NCI-H146 treated with DMSO at 0.1 percent for 48 hours (cell line): ENCODE measurements around the gene LYPD3.
A peak's percentile ranks its signal among the peaks of the same experiment; 100 is the strongest.
"Not testable (repeated sequence)": the region's sequence is repeated elsewhere in the genome, so short reads cannot be mapped to it uniquely, and the experiment has no call there.

Experiments used
- DNase-seq: peaks from one replicate; lab custom pipeline; 2025; ENCODE audit not compliant: unreplicated experiment; lab: John Stamatoyannopoulos, UW

Gene LYPD3

DNA sequence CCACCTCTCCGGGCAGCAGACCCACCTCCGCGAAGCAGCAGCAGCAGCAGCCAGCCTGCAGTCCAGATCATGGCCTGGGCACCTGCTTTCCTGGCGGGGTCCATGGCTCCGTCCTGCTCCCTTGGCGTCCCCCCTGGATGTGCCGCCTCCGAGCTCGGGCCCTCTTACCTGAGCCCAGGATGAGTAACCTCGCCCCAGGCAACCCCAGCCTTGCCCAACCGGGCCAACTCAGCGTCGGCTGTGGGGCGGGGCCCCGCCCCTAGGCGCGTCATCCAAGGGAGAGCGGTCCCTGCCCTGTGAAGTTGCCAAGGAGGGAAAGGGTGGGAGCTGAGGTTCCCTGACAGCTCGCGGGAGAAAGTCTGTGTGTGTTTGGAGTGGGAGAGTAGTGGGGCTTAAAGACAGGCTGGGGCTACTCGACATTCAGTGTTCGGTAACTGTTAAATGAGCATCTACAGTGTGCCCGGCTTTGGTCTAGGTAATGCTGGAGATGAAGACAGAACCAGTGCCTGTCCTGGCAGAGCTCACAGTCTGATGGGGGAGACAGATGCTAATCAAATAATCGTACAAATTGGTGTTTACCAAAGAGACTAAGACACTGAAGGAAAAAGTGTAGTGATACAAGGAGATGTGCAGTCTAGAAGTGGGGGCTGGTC lies at the start of gene LYPD3:
Gene LYPD3 (minus strand): TSS at position 141 of the 653 bp plus-strand sequence. CDS start 37 bp downstream, at position 104.
- no peak for DNase-seq

DNA sequence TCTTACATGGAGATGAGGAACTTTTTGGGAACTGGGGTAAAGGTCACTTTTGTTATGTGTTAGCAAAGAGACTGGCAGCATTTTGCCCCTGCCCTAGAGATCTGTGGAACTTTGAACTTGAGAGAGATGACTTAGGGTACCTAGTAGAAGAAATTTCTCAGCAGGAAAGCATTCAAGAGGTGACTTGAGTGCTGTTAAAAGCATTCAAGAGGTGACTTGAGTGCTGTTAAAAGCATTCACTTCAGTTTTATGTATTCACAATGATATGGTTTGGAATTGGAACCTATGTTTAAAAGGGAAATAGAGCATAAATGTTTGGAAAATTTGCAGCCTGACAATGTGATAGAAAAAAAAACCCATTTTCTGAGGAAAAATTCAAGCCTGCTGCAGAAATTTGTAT lies 47.0 kb upstream of the LYPD3 start:
- not testable (repeated sequence) for DNase-seq

DNA sequence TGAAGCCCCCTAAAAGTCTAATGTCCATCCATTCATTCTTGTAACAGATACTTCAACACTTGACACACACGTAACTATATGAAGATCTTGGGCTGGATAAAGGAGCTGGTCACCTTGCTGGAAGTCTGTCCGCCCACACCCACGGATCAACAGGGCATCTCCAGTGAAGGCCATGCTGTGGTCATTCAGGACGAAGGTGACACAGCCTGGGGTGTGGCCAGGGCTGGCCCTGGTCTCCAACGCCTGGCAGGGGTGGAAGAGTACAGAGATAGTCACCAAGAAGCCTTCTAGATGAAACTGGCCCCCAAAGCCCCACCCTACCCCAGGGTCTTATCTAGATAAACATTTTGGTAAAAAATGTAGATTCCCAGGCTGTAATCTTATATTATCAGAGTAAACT lies 45.9 kb upstream of the LYPD3 start:
- DNase-seq: no peak

DNA sequence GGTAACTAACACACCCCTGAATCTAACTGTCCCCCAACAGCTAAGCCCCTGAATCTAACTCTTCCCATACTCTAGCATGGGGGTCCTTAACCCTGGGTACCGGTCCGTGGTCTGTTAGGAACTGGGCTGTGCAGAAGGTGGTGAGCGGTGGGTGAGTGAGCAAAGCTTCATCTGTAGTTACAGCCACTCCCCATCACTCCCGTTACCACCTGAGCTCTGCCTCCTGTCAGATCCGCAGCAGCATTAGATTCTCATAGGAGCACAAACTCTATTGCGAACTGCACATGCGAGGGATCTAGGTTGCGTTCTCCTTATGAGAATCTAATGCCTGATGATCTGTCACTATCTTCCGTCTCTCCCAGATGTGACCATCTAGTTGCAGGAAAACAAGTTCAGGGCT lies 45.3 kb upstream of the LYPD3 start:
- DNase-seq: no peak

DNA sequence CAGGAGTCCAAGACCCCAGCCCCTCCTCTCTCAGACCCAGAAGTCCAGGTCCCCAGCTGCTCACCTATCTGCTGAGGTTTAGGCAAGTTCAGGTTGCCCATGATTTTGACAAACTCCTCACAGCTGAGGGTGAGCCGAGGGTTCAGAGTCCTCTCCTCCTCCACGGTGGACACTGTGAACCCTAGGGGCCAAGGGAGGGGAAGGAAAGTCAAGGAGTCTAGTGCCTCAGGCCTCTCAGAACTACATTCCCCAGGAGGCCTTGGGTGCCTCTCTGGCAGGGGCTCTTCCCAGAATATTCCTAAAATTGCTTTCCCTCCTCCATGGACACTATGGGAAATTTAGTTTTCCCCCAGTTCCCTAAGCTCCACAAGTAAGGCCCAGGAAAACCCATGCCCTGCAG lies 42.5 kb upstream of the LYPD3 start:
- no peak for DNase-seq

DNA sequence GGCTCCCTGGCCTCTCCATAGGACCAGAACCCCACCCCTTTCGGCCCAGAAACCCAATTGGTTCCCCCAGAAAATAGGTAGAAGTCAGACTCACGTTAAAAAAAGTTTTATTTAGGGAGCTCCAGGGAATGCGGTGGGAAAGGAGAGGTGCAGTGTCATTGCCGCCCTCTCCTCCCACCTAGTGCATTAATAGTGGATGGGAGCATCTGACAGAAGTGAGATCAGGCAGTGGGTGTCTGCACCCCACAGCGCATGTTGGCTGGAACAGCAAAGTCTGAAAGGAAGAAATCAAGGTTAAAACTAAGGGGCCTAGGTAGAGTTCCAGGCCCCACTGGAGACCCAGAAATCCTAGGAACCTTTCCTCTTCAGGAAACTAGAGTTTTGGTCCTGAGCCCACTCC lies 41.2 kb upstream of the LYPD3 start:
- no peak for DNase-seq

DNA sequence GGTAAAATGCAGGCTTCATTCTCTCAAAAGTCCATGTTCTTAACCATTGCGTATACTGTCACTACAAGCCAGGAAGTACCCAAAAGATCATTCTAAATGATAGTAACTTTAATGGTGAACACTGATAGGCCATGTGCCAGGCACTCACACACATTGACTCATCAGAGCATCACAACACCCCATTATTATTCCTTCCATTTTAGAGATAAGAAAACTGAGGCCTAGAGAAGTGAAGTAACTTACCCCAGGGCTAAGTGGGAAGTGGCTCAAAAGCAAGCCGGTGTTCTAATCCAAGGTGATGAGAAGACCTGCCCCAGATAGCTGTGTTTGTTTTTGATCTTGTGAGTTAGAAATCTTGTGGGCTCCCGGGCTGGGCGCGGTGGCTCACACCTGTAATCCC lies 40.5 kb upstream of the LYPD3 start:
- DNase-seq: no peak

DNA sequence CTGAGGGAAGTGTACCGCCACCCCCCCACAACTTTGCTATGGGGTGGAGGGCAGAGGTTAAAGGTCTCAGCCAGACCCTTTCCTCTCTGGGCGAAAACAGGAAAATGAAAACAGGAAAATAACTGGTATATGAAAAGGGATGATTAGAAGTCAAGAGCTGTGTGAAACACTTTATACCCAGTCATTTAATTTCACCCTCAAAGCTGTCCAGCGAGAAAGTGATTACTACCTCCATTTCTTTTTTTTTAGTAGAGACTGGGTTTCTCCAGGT lies 39.7 kb upstream of the LYPD3 start:
- DNase-seq: no peak

DNA sequence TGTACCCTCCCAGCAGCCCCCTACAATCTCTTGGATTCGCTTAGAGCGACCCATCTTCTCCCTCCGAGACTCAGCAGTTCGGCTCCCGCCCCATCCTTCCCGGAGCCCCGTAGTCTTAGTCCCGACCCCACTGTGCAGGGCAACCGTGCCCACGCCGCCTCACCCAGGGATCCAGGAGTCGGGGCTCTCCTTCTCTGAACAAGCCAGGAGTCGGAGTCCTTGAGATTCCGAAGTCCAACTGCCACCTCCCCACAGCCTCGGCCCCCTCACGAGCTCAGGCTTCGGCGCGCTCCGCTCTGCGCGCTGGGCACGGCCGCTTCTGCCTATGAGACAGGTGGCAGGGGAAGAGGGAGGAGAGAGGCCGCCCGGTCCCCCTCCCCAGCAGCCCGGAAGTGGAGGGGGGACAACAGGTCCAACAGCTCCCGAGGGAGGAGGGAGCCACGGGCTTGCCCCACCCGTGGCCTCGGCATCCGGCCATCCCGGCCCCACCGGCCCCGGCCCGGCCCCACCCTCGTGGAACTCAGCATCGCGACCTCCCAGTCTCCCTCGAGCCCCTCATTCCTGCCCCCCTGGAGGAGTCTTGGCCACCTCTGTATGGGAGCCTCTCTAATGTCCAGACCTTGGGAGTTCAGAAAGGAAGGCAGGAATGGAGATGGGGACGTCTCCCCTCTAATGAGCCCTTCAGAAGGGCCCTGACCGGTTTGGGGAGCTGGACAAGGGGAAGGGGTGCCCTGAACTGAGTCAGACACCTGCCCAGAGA lies 39.2 kb upstream of the LYPD3 start, which contains the start of gene PHLDB3:
Gene PHLDB3 (minus strand): TSS at position 321 of the 760 bp plus-strand sequence. CDS start 628 bp downstream, outside the sequence.
- DNase-seq: peak; percentile 64

DNA sequence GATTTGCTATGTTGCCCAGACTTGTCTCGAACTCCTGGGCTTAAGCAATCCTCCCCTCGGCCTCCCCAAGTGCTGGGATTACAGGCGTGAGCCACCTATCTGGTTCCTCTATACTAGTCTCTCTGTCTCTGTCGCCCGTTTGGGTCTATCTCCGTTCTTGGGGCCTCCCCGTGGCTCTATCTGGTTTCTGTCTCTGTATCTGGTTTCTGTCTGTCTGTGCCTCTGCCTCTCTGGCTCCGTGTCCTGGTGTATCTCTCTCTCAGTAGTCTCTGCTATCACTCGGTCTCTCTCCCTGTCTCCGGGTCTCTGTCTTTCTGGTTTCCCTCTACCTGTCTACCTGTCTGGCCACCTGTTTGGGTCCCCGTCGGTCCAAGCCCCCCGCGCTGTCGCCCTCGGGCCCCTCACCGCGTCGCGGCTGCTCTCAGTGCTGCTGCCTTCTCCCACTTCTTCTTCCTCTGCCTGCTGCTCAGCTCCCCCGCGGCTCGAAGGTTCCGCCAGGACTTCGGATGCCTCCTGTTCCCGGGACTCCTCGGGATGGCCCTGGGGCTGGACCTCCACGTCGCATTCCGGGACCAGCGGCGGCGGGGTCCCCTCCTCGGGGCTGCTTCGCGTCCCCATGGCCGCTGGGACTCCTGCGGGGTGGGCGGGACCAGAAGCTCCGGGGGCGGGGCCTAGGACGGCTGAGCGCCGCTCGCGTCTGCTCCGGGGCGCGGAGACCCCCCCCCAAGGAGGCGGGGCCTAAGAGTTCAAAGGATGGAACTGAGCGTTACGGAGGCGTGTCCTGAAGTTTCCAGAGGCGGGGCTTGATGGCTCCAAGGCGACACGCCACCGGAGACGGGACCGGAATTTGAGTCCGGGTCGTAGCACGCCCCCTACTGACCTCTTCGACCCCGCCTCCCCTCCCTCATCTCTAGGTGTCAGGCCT lies 38.4 kb upstream of the LYPD3 start:
- peak; percentile 90 for DNase-seq

DNA sequence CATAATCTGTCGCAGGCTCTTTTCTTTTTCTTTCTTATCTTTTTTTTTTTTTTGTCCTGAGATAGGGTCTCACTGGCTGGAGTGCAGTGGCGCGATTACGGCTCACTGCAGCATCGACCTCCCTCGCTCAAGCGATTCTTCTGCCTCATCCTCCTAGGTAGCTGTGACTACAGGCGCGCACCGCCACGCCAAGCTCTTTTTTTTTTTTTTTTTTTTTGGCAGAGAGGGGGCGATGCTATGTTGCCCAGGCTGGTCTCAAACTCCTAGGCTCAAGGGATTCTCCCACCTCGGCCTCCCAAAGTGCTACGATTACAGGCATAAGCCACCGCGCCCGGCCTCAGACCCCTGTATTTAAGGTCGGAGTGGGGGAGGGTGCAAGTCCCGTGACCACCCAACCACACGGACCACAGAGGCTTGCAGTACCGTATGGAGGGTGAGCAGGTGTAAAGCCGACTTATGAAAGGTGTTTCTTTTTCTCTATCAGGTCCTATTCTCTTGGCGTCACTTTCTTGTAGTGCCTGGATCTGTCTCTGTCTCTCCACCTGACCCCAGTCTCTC lies 37.1 kb upstream of the LYPD3 start:
- no peak for DNase-seq

DNA sequence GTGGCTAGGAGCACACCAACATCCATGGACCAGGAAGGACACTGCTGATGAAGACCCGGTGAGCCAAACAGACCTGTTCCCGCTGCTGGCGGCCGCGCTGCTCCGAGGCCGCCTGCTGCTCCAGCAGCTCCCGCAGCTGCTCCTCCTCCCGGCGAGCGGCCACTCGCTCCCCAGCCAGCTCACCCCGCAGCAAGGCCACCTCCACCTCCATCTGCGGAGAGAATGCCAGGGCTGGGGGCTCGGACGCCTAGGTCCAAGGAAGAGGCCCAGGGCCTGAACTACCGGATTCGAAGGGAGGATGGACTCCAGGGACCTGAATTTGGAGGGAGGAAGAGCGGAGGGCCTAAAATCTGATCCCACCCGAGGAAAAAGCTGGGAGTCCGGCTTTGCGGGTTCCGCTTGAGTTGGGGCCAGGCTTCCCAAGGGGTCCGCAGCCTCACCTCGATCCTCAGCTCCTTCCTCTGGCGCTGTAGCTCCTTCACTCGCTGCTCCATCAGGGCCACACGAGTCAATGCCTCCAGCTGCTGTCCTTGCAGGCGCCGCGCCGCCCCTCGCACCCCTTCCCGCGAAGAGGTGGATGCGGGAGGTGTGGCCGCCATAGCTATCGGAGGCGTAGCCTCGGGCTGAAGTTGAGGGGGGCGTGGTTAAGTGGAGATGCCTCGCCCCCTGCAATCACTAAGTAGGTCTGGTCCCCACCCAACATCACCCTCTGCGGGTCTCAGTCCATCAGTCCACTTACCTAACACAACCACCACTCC lies 36.4 kb upstream of the LYPD3 start:
- DNase-seq: no peak

DNA sequence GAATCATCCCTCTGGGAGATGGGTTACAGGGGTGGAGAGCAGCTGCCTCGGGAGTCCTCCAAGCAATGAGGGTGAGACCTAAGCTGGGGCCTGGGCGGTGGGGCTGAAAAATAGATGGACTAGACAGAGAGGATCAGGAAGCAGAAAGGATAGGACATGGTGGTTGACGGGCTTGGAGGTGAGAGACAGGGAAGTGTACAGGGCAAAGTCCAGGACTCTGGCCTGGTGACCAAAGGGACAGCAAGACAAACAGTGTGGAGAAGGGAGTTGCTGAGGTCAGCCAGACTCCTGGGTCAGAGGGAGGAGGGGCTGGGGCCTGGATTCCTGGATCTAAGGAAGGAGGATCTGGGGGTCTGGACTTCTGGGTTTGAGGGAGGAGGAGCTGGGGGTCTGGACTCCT lies 33.6 kb upstream of the LYPD3 start:
- DNase-seq: no peak

DNA sequence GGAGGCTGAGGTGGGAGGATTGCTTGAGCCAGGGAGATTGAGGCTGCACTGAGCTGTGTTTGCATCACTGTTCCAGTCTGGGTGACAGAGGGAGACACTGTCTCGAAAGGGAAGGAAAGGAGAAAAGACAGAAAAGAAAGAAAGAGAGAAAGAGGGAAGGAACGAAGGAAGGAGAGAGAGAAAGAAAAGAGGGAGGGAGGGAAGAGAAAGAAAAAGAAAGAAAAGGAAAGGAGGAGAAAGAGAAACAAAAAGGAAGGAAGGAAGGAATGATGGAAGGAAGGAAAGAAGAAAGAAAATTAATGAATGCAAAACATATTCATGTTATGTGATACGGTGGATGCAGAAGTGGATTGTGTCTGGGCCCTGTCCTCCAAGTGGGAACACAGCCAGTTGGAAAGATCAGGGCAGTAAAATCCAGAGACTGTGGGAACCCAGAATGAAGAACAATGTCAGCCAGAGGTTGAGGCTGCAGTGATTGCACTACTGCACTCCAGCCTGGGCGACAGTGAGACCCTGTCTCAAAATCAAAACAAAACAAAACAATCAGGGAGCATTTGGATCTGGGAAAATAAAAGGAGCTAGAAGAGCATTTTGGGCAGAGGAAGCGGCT lies 32.9 kb upstream of the LYPD3 start:
- no peak for DNase-seq

DNA sequence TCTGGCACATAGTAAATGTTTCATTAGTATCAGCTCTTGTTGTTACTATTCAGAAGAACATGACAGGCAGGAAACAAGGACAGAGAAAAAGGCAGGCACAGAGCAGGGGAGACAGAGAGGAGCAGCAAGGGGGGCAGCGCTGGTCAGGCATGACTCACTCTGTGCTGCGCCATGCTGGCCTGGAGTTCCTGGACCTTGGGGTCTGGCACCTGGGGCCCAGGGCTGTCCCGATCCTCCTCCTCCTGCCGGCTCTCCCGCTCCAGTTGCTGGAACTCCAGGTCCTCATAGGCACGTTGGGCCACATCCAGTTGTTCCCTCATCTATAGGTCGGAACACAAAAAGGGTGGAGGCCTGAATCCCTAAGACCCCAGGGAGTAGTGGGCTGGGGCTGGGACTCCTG lies 31.6 kb upstream of the LYPD3 start:
- no peak for DNase-seq

DNA sequence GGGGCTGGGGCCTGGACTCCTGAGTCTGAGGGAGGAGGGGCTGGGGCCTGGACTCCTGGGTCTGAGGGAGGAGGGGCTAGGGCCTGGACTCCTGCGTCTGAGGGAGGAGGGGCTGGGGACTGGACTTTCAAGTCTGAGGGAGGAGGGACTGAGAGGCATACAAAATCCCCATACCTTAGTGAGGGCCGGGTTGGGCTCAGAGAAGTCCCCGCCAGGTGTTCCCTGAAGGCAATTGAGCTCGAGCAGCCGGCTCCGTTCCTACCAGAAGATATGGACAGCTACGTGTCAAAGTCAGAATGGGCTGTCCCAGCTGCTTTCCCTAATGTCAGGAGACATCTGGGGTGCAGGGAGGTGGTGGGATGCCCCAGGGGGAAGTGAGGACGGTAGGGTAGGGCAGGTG lies 29.7 kb upstream of the LYPD3 start:
- DNase-seq: no peak

DNA sequence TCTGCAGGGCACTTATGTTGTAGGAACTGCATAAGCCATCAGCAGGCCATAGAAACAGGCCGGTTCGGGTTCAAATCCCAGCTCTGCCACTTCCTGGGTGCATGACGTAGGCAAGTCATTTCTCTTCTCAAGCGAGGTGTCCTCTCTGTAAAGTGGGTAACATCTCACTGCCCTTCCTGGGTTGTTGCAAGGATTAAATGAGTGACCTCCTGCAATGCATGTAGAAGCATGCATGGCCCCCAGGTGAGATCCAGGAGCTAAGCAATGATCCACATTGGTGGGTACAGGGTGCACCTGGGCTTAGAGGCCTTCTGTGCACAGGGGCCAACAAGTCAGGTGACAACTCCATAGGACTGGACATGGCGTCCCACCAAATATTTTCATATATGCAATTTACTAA lies 25.4 kb upstream of the LYPD3 start:
- DNase-seq: no peak

DNA sequence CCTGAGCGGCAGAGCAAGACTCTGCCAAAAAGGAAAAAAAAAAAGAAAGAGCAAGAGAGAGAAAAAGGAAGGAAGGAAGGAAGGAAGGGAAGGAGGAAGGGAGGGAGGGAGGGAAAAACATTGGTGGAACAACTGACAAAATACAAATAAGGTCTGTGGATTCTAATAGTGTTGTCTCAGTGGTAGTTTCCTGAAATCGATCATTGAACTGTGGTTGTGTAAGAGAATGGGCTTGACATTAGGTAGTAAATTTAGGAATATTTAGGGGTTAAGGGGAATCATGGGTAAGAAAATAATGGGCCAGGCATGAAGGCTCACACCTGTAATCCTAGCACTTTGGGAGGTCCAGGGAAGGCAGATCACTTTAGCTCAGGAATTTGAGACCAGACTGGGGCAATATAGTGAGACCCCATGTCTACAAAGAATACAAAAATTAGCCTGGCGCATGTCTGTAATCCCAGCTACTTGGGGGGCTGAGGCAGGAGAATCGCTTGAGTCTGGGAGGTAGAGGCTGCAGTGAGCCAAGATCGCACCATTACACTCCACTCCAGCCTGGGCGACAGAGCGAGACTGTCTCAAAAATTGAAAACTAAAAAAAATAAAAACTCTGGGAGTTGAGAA lies 24.7 kb upstream of the LYPD3 start:
- DNase-seq: no peak

DNA sequence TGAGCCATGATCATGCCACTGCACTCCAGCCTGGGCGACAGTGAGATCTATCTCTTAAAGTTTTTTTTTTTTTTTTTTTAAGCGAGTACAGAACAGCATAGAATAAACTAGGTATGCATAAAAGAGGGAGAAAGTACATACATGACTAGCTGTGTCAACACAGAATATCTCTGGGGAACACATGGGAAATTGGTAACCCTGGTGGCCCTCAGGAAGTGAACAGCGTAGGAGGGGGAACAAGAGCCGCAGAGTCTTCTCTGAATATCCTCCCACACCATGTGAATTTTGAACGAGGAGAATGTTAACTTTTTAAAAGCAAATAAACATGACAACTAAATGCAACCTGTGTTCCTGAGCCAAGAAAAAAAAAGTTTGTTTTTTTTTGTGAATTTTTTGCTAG lies 23.9 kb upstream of the LYPD3 start:
- DNase-seq: no peak

DNA sequence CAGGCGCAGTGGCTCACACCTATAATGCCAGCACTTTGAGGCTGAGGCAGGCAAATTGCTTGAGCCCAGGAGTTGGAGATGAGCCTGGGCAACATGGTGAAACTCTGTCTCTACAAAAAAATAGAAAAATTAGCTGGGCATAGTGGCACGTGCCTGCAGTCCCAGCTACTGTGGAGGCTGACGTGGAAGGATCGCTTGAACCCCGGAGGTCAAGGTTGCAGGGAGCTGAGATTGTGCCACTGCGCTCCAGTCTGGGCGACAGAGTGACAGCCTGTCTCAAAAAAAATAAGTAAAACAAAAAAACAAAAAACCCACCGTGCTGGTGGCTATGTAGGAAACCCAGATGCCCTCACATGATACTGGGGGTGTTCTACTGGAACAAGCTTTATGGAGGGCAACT lies 22.8 kb upstream of the LYPD3 start:
- DNase-seq: no peak
